BJ (cell line): ENCODE measurements around the gene AASDH. TPM values are rescaled to one million over a fixed set of nuclear protein-coding genes. Genes with fewer than 3 reads are reported as not detected.

ENCODE experiments used
- CTCF ChIA-PET: fragments of 350-600 bp; formaldehyde crosslinking; extraction: SDS; loops from one replicate; lab custom pipeline; 2021; ENCODE audit warnings: antibody characterized with exemption, inconsistent platforms; lab: Yijun Ruan, JAX
- POLR2A ChIA-PET: fragments of 300-600 bp; sonication (Branson Sonifier 250); formaldehyde crosslinking; extraction: SDS; loops from one replicate; lab custom pipeline; 2021; ENCODE audit warnings: antibody characterized with exemption; lab: Charles Lee
- DNase-seq: peaks from one replicate; pipeline ENCODE4 v3.0.0-alpha.2; 2011; ENCODE audit warnings: low read depth
- H3K27me3 ChIP-seq: 2 replicates; pipeline ENCODE4 v1.6.0; 2011; ENCODE audit warnings: low read length; ENCODE audit not compliant: control insufficient read depth, insufficient read depth
- H3K36me3 ChIP-seq: 2 replicates; pipeline ENCODE4 v1.5.1; 2011; ENCODE audit warnings: low read length; ENCODE audit not compliant: control insufficient read depth, insufficient read depth
- H3K4me3 ChIP-seq: 2 replicates; pipeline ENCODE4 v1.5.1; 2011; ENCODE audit warnings: low read depth, mild to moderate bottlenecking, control low read depth, low read length
- CTCF ChIP-seq: IDR thresholded peaks from 2 replicates; pipeline ENCODE4 v1.5.1; 2011; ENCODE audit warnings: low read depth, mild to moderate bottlenecking, control low read depth, inconsistent platforms, low read length, moderate library complexity; ENCODE audit not compliant: insufficient read depth
- polyA plus RNA-seq: library from polyadenylated mRNA; depleted of rRNA; stranded (reverse); fragments of >200 nt; gene quantifications from 2 replicates; pipeline ENCODE4 v1.2.3, GENCODE V29; 2011

The AASDH gene
- polyA plus RNA-seq, 1 experiment: 3.4 TPM

DNA sequence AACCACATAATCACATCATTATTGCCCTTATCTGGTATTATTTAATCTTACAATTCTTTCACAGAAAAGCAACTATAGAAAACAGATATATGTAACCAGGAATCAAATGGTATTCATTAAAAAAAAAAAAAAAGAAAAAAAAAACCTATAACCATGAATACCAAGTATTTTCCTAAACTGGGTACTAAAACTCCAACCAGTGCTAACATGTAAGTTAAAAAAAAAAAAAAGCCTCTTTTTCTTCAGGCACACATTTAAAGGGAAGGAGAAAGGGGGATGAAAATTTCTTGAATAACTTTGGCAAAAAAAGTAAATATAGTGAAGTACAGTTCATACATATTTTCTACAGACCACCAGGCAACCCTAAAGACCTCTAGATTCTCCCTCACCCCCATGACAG lies 46.0 kb upstream of the AASDH start:
- ChIA-PET CTCF (interaction anchor here (1.1 kb wide), 1 partner anchor 111 kb away, joined by 3 read pairs; no protein-coding TSS in a partner anchor), POLR2A (interaction anchor here (0.7 kb wide), 1 partner anchor 18 kb away, joined by 3 read pairs; no protein-coding TSS in a partner anchor)
- H3K27me3 ChIP-seq: no peaks in the 10 kb centered on the region
- no peak for DNase-seq
- H3K36me3 ChIP-seq: no peaks in the 10 kb centered on the region
- H3K4me3 ChIP-seq: no peak overlapping the region
- no peak for TF ChIP-seq CTCF

GRCh38 chr4:56430203-56430602 lies 42.9 kb upstream of the AASDH start:
- H3K27me3 ChIP-seq: no peaks in the 10 kb centered on the region
- no peak for TF ChIP-seq CTCF
- ChIA-PET POLR2A (no interaction called here), CTCF (interaction anchor here (1.0 kb wide), 1 partner anchor 482 kb away, joined by 3 read pairs; the partner anchor contains the start of gene CEP135)
- no peaks in the 10 kb centered on the region for H3K36me3 ChIP-seq
- H3K4me3 ChIP-seq: no peak overlapping the region
- no peak for DNase-seq

- DNase-seq: no peak
- no peaks in the 10 kb centered on the region for H3K36me3 ChIP-seq
- no peaks in the 10 kb centered on the region for H3K27me3 ChIP-seq
- H3K4me3 ChIP-seq: no peak overlapping the region
- ChIA-PET POLR2A (no interaction called here), CTCF (no interaction called here)
- TF ChIP-seq CTCF: no peak
Measured at GRCh38 chr4:56427179-56427578, 39.9 kb upstream of the AASDH start.

DNA sequence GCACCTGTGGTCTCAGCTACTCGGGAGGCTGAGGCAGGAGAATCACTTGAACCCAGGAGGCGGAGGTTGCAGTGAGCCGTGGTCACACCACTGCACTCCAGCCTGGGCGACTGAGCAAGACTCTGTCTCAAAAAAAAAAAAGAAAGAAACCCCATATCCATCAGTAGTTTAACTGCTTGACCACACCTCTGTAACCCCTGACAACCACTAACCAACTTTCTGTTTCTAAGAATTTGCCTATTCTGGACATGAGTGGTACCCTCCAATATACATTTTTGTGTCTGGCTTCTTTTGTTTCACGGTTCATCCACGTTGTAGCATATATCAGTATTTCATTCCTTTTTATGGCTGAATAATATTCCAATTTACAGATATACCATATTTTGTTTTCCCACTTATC lies 39.0 kb upstream of the AASDH start:
- H3K27me3 ChIP-seq: no peaks in the 10 kb centered on the region
- ChIA-PET CTCF (interaction anchor here (0.8 to 4.2 kb wide), 9 partner anchors 9 to 411 kb away, joined by 3 to 31 read pairs (median 5); partner anchors contain the start of genes PAICS and PPAT), POLR2A (no interaction called here)
- no peak for TF ChIP-seq CTCF
- DNase-seq: no peak
- no peaks in the 10 kb centered on the region for H3K36me3 ChIP-seq
- no peak overlapping the region for H3K4me3 ChIP-seq

GRCh38 chr4:56425518-56425917 lies 38.2 kb upstream of the AASDH start:
- TF ChIP-seq CTCF: no peak
- Histone ChIP-seq H3K36me3 (no peaks in the 10 kb centered on the region), H3K4me3 (no peak overlapping the region), H3K27me3 (no peaks in the 10 kb centered on the region)
- POLR2A ChIA-PET: no interaction called here
- no peak for DNase-seq
- CTCF ChIA-PET: interaction anchor here (0.7 to 4.2 kb wide), 13 partner anchors 10 to 411 kb away, joined by 3 to 31 read pairs (median 5); partner anchors contain the start of genes PAICS and PPAT
